CD4-positive, CD25-positive, alpha-beta regulatory T cell (primary cell): ENCODE measurements around the gene PRPF38B. TPM values are rescaled to one million over a fixed set of nuclear protein-coding genes. Genes with fewer than 3 reads are reported as not detected.

ENCODE experiments used
- ATAC-seq, 2 donors: fragments of 150-1000 bp; cut with Tn5 transposase; one replicate each; pipeline ENCODE4 v1.10.0; 2021; ENCODE audit warnings: low read depth in 2 of 2, moderate number of reproducible peaks in 2 of 2, moderate library complexity in 1 of 2
- DNase-seq, 3 donors: peaks; one replicate each; pipeline versions ENCODE4 v3.0.0 to v3.0.0-alpha.2; 2012 to 2022; ENCODE audit warnings: mixed read lengths in 1 of 3
- H3K27ac ChIP-seq: one replicate; pipeline ENCODE4 v1.7.0; 2013; ENCODE audit warnings: mild to moderate bottlenecking, low read length; ENCODE audit not compliant: insufficient read depth, poor library complexity, severe bottlenecking
- H3K27me3 ChIP-seq: one replicate; pipeline ENCODE4 v1.7.0; 2013; ENCODE audit warnings: low read length; ENCODE audit not compliant: control insufficient read depth, insufficient read depth
- H3K36me3 ChIP-seq: one replicate; pipeline ENCODE4 v1.7.0; 2013; ENCODE audit warnings: mild to moderate bottlenecking, low read length, moderate library complexity; ENCODE audit not compliant: control insufficient read depth, insufficient read depth
- H3K4me1 ChIP-seq: 2 replicates; pipeline ENCODE4 v1.7.0; 2013; ENCODE audit warnings: mild to moderate bottlenecking, low read length; ENCODE audit not compliant: insufficient read depth, control insufficient read depth, poor library complexity, severe bottlenecking
- H3K4me3 ChIP-seq: one replicate; pipeline ENCODE4 v1.7.0; 2013; ENCODE audit warnings: low read depth, mild to moderate bottlenecking, low read length, moderate library complexity
- H3K9me3 ChIP-seq, 2 experiments: 1 replicate in 1 of 2; 2 replicates in 1 of 2; pipeline ENCODE4 v1.7.0; 2013; ENCODE audit warnings: low read length in 2 of 2, mild to moderate bottlenecking in 1 of 2, moderate library complexity in 1 of 2; ENCODE audit not compliant: control insufficient read depth in 2 of 2
- H3K27ac Mint-ChIP-seq, 3 donors: one replicate each; pipeline ENCODE4 v1.8.0; 2020 to 2022; ENCODE audit warnings: mild to moderate bottlenecking in 3 of 3, mixed read lengths in 3 of 3, moderate library complexity in 2 of 3
- H3K27me3 Mint-ChIP-seq: one replicate; pipeline ENCODE4 v1.8.0; 2022; ENCODE audit warnings: mild to moderate bottlenecking, mixed read lengths
- H3K36me3 Mint-ChIP-seq: one replicate; pipeline ENCODE4 v1.8.0; 2020; ENCODE audit warnings: mixed read lengths
- H3K4me1 Mint-ChIP-seq, 4 donors: one replicate each; pipeline ENCODE4 v1.8.0; 2020 to 2022; ENCODE audit warnings: mixed read lengths in 4 of 4, mild to moderate bottlenecking in 1 of 4
- H3K4me3 Mint-ChIP-seq, 4 donors: one replicate each; pipeline ENCODE4 v1.8.0; 2020 to 2022; ENCODE audit warnings: mild to moderate bottlenecking in 4 of 4, mixed read lengths in 4 of 4, moderate library complexity in 3 of 4
- H3K9me3 Mint-ChIP-seq, 7 donors: one replicate each; pipeline ENCODE4 v1.8.0; 2020 to 2022; ENCODE audit warnings: mixed read lengths in 7 of 7, mild to moderate bottlenecking in 3 of 7, moderate library complexity in 2 of 7
- polyA plus RNA-seq, 4 donors: library from polyadenylated mRNA; unstranded; fragments of 300-500 nt; fragmentation: Illumina TruSeq; gene quantifications; one replicate each; pipeline ENCODE4 v1.2.3, GENCODE V29; 2021
- total RNA-seq: library from RNA; stranded (reverse); gene quantifications from one replicate; pipeline ENCODE4 v1.2.3, GENCODE V29; 2022

The PRPF38B gene
- total and polyA plus RNA-seq, 5 donors from 2014 or later = 18.9 to 132 (median 20.6) TPM

DNA sequence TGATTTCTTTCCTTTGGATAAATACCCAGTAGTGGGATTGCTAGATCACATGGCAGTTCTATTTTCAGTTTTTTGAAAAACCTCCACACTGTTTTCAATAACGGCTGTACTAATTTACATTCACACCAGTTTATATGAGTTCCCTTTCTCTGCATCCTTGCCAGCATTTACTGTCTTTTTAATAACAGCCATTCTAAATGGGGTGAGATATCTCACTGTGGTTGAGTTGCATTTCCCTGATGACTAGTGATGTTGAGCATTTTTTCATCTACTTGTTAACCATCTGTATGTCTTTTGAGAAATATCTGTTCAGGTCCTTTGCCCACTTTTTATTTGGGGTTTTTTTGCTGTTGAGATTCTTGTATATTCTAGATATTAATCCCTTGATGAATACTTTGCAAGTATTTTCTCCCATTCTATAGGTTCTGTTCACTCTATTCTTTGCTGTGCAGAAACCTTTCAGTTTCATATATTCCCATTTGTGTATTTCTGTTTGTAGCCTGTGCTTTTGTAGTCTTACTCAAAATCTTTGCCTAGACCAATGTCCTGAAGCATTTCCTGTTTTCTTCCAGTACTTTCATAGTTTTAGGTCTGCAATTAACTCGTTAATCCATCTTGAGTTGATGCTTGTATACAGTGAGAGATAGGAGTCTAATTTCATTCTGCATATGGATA is 38.5 kb upstream of the PRPF38B start:
- Mint-ChIP-seq H3K4me3 (no peak overlapping the region), H3K9me3 (peaks cover 0 to 3% (median 0%) of the 10 kb centered on the region in 7 donors), H3K27ac (peak overlapping the region; percentile 6 to 47 (median 34)), H3K4me1 (peaks cover 3 to 18% (median 11%) of the 10 kb centered on the region in 4 donors), H3K36me3 (peaks cover 50% of the 10 kb centered on the region), H3K27me3 (no peaks in the 10 kb centered on the region)
- Histone ChIP-seq H3K9me3 (no peaks in the 10 kb centered on the region), H3K27me3 (no peaks in the 10 kb centered on the region), H3K4me1 (no peaks in the 10 kb centered on the region), H3K27ac (no peak overlapping the region), H3K36me3 (peaks cover 25% of the 10 kb centered on the region), H3K4me3 (no peak overlapping the region)
- no peak for DNase-seq
- ATAC-seq = no peak

GRCh38 chr1:108657356-108658080 is 34.6 kb upstream of the PRPF38B start:
- H3K27ac Mint-ChIP-seq = peak overlapping the region; percentile 7 to 78 (median 47)
- peaks cover 0 to 3% (median 0%) of the 10 kb centered on the region in 7 donors for H3K9me3 Mint-ChIP-seq
- Histone ChIP-seq H3K9me3 (no peaks in the 10 kb centered on the region), H3K36me3 (peaks cover 7% of the 10 kb centered on the region), H3K4me1 (peaks cover 16% of the 10 kb centered on the region), H3K27ac (no peak overlapping the region), H3K27me3 (no peaks in the 10 kb centered on the region), H3K4me3 (no peak overlapping the region)
- H3K27me3 Mint-ChIP-seq = no peaks in the 10 kb centered on the region
- DNase-seq = no peak
- no peak for ATAC-seq
- peaks cover 7 to 44% (median 30%) of the 10 kb centered on the region in 4 donors for H3K4me1 Mint-ChIP-seq
- H3K36me3 Mint-ChIP-seq = peaks cover 16% of the 10 kb centered on the region
- peak overlapping the region in 1 of 4 donors; percentile 71 for H3K4me3 Mint-ChIP-seq

DNA sequence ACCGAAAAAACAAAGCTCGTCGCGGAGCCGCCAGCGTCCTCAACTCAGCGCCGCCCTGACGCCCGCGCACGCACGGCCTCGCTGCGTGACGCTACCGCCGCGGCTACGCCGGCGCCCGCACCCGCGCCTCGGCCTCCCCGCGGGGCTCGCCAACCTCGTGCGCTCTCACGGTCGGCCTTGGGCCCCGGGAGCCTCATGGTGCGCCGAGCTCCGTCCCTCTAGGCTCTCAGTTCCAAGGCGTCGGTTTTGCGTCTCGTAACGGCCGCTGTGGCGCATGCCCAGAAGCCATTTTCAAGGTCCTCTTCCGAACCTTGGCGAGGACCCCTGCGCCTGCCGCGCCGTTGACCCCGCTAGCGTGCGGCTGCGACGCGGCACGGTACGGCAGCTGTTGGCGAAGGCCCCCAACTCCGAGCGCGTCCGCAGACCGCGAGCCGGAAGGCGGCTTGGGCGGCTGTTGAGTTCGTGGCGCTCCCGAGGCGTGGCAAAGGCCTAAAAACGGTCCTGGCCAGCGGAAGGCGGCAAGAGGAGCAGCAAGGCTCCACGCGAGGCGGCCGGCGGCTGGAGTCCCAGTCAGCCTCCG is 31.0 kb upstream of the PRPF38B start, which contains the start of gene HENMT1:
HENMT1 (minus strand) TSS at position 64 of the 580 bp plus-strand sequence. CDS start 1,209 bp downstream, outside the sequence.
- Mint-ChIP-seq H3K27ac (peak within 1 kb of the TSS; percentile 95 to 96 (median 95)), H3K4me3 (peak within 1 kb of the TSS; percentile 86 to 96 (median 88)), H3K4me1 (peaks cover 10 to 48% (median 28%) of the 10 kb centered on the region in 4 donors), H3K27me3 (no peaks in the 10 kb centered on the region), H3K9me3 (no peaks in the 10 kb centered on the region), H3K36me3 (peaks cover 5% of the 10 kb centered on the region)
- Histone ChIP-seq H3K4me3 (peak within 1 kb of the TSS; percentile 76), H3K27ac (peak within 1 kb of the TSS; percentile 97), H3K4me1 (peaks cover 16% of the 10 kb centered on the region), H3K27me3 (no peaks in the 10 kb centered on the region), H3K36me3 (no peaks in the 10 kb centered on the region), H3K9me3 (no peaks in the 10 kb centered on the region)
- peak; percentile 70 to 89 (median 86) for DNase-seq
- peak; percentile 87 to 89 for ATAC-seq

DNA sequence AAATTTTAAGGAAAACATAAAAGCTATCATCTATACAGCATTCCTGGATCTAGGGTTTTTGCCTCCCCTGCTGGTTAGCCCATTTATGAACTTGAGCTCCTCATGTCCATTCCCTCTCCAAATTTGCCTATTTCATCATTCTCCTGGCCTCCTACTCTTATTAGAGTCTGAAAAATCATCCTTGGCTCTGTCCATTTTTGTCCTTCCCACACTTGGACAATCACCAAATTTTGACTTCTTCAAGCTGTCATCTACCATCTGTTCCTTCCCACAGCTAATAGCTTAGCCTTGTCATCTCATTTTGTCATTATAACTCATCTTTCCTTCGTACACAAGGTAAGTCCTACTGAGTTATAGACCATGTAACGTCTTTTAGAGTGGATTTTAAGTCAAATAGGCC is 29.0 kb upstream of the PRPF38B start:
- ATAC-seq (no peak), DNase-seq (no peak)
- Mint-ChIP-seq H3K4me3 (peak overlapping the region; percentile 11 to 87 (median 48)), H3K9me3 (no peaks in the 10 kb centered on the region), H3K36me3 (peaks cover 5% of the 10 kb centered on the region), H3K27me3 (no peaks in the 10 kb centered on the region), H3K27ac (peak overlapping the region; percentile 5 to 95 (median 66)), H3K4me1 (peaks cover 10 to 46% (median 22%) of the 10 kb centered on the region in 4 donors)
- Histone ChIP-seq H3K27ac (no peak overlapping the region), H3K9me3 (no peaks in the 10 kb centered on the region), H3K36me3 (no peaks in the 10 kb centered on the region), H3K4me1 (peaks cover 16% of the 10 kb centered on the region), H3K4me3 (no peak overlapping the region), H3K27me3 (no peaks in the 10 kb centered on the region)

GRCh38 chr1:108664481-108664880 is 27.6 kb upstream of the PRPF38B start:
- H3K27me3 Mint-ChIP-seq = no peaks in the 10 kb centered on the region
- no peak overlapping the region for H3K4me3 ChIP-seq
- no peaks in the 10 kb centered on the region for H3K9me3 ChIP-seq
- no peak for ATAC-seq
- no peak for DNase-seq
- peaks cover 5% of the 10 kb centered on the region for H3K36me3 Mint-ChIP-seq
- H3K27me3 ChIP-seq = no peaks in the 10 kb centered on the region
- H3K27ac Mint-ChIP-seq = no peak overlapping the region
- peaks cover 16% of the 10 kb centered on the region for H3K4me1 ChIP-seq
- H3K4me3 Mint-ChIP-seq = peak overlapping the region in 1 of 4 donors; percentile 10
- no peaks in the 10 kb centered on the region for H3K36me3 ChIP-seq
- no peak overlapping the region for H3K27ac ChIP-seq
- H3K4me1 Mint-ChIP-seq = peaks cover 9 to 45% (median 20%) of the 10 kb centered on the region in 4 donors
- H3K9me3 Mint-ChIP-seq = no peaks in the 10 kb centered on the region

DNA sequence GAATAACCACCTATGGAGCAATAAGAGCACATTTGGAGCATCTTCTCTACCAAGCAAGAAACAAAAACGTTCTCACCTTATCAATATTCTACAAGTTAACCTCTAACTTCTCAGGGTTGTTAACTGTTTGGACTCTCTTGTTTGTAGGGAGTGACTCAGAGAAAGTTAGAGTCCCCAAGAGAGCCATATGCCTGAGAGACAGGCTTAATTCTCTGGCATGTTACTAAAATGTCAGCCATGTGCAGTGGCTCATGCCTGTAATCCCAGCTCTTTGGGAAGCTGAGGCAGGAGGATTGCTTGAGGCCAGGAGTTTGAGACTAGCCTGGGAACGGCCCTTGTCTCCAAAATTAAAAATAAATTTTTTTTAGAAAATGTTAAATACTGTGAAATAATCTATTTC is 27.0 kb upstream of the PRPF38B start:
- H3K27ac Mint-ChIP-seq = no peak overlapping the region
- DNase-seq (no peak), ATAC-seq (no peak)
- Histone ChIP-seq H3K36me3 (no peaks in the 10 kb centered on the region), H3K9me3 (no peaks in the 10 kb centered on the region), H3K4me1 (peaks cover 21% of the 10 kb centered on the region), H3K27me3 (no peaks in the 10 kb centered on the region), H3K4me3 (no peak overlapping the region), H3K27ac (no peak overlapping the region)
- peaks cover 3 to 45% (median 16%) of the 10 kb centered on the region in 4 donors for H3K4me1 Mint-ChIP-seq
- no peaks in the 10 kb centered on the region for H3K9me3 Mint-ChIP-seq
- no peaks in the 10 kb centered on the region for H3K27me3 Mint-ChIP-seq
- no peak overlapping the region for H3K4me3 Mint-ChIP-seq
- peaks cover 5% of the 10 kb centered on the region for H3K36me3 Mint-ChIP-seq

DNA sequence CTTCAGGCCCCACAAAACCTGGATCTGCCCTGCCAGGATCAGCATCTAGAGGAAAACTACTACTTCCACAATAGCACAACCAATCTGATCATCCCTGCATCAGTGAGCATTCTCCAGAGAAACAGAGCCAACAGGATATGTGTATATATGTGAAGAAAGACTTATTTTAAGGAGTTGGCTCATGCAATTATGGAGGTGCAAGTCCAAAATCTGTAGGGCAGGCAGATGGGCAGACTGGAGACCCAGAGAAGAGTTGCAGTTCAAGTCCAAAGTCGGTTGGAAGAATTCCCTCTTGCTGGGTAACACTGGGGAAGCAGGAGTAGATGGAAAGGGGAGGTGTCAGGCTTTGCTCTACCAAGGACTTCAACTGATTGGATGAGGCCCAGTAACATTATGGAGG is 26.3 kb upstream of the PRPF38B start:
- no peaks in the 10 kb centered on the region for H3K36me3 ChIP-seq
- Mint-ChIP-seq H3K36me3 (peaks cover 5% of the 10 kb centered on the region), H3K4me3 (no peak overlapping the region), H3K9me3 (no peaks in the 10 kb centered on the region), H3K4me1 (peaks cover 0 to 43% (median 12%) of the 10 kb centered on the region in 4 donors), H3K27me3 (no peaks in the 10 kb centered on the region), H3K27ac (no peak overlapping the region)
- DNase-seq (no peak), ATAC-seq (no peak)
- H3K4me1 ChIP-seq = peaks cover 21% of the 10 kb centered on the region
- H3K27me3 ChIP-seq = no peaks in the 10 kb centered on the region
- no peak overlapping the region for H3K4me3 ChIP-seq
- no peaks in the 10 kb centered on the region for H3K9me3 ChIP-seq
- no peak overlapping the region for H3K27ac ChIP-seq
